AG04450 (cell line): ENCODE measurements around the gene FAM107A. TPM values are rescaled to one million over a fixed set of nuclear protein-coding genes. Genes with fewer than 3 reads are reported as not detected.

Experiments used
- CTCF ChIA-PET: fragments of 300-600, 350-600 bp; formaldehyde crosslinking; extraction: SDS; loops from one replicate; lab custom pipeline; 2022; ENCODE audit warnings: antibody characterized with exemption, inconsistent platforms; lab: Charles Lee
- POLR2A ChIA-PET: fragments of 350-600 bp; formaldehyde crosslinking; extraction: SDS; loops from one replicate; lab custom pipeline; 2021; ENCODE audit warnings: antibody characterized with exemption, inconsistent platforms; lab: Yijun Ruan, JAX
- DNase-seq: peaks from one replicate; pipeline ENCODE4 v3.0.0-alpha.2; 2011; ENCODE audit warnings: low read depth, low spot score
- H3K27ac ChIP-seq: one replicate; pipeline ENCODE4 v1.5.1; 2012; ENCODE audit warnings: low read depth, low read length, control low read depth
- H3K27me3 ChIP-seq: one replicate; pipeline ENCODE4 v1.6.0; 2012; ENCODE audit warnings: low read length; ENCODE audit not compliant: control insufficient read depth, insufficient read depth
- H3K4me3 ChIP-seq: 2 replicates; pipeline ENCODE4 v1.5.1; 2011; ENCODE audit warnings: mild to moderate bottlenecking, low read depth, low read length, control low read depth
- H3K9me3 ChIP-seq: 2 replicates; pipeline ENCODE4 v1.5.1; 2012; ENCODE audit warnings: low read length; ENCODE audit not compliant: control insufficient read depth, insufficient read depth
- polyA plus RNA-seq: library from polyadenylated mRNA; depleted of rRNA; stranded (reverse); fragments of >200 nt; gene quantifications from 2 replicates; pipeline ENCODE4 v1.2.3, GENCODE V29; 2011
- TF ChIP-seq, protein P1 (sequence below): IDR thresholded peaks from 2 replicates; pipeline ENCODE4 v1.5.1; 2011; ENCODE audit warnings: low read depth, low read length, control low read depth, inconsistent platforms

The FAM107A gene
- polyA plus RNA-seq, 1 experiment, result 0.02 TPM

DNA sequence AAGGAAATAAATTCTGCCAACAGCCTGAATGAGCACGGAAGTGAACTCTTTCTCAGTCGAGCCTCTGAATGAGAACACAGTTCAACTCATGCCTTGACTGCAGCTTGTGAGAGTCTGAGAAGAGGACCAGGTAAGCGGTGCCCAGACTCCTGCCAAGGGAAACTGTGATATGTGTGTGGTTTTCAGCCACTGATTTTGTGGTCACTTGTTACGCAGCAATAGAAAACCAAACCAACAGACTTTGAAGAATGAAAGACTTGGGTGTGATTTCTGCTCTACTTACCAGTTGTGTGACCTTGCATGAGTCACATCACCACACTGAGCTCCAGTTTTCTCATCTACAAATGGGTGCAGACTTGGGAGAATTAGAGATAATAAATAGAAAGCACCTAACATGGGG is 30.6 kb upstream of the FAM107A start:
- TF ChIP-seq, protein P1, sequence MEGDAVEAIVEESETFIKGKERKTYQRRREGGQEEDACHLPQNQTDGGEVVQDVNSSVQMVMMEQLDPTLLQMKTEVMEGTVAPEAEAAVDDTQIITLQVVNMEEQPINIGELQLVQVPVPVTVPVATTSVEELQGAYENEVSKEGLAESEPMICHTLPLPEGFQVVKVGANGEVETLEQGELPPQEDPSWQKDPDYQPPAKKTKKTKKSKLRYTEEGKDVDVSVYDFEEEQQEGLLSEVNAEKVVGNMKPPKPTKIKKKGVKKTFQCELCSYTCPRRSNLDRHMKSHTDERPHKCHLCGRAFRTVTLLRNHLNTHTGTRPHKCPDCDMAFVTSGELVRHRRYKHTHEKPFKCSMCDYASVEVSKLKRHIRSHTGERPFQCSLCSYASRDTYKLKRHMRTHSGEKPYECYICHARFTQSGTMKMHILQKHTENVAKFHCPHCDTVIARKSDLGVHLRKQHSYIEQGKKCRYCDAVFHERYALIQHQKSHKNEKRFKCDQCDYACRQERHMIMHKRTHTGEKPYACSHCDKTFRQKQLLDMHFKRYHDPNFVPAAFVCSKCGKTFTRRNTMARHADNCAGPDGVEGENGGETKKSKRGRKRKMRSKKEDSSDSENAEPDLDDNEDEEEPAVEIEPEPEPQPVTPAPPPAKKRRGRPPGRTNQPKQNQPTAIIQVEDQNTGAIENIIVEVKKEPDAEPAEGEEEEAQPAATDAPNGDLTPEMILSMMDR, result no peak
- ChIA-PET CTCF (interaction anchor here (0.6 to 2.8 kb wide), 2 partner anchors 8 to 39 kb away, joined by 3 to 11 read pairs; no protein-coding TSS in a partner anchor), POLR2A (no interaction called here)
- Histone ChIP-seq H3K9me3 (no peaks in the 10 kb centered on the region), H3K27me3 (peaks cover 32% of the 10 kb centered on the region), H3K27ac (no peak overlapping the region), H3K4me3 (no peak overlapping the region)
- DNase-seq, result no peak

DNA sequence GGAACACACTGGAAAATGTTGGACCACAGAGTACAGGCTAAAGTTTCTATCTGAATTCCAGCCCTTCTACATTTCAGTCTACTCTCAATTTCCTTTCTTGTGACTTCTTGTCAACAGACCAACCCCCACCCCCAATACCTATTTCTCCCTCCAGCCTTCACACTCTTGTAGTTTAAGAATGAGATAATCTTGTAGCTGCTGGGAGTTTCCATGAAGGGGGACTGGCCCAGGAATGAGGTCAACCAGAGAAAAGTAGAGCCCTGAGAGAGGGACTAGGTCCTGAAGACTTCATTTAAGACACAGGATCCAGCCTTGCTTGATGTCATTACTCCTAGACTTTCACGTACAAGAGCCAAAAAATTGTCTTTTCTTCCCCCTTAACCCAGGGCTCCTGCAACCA is 29.5 kb upstream of the FAM107A start:
- POLR2A ChIA-PET, result no interaction called here
- H3K27ac ChIP-seq, result no peak overlapping the region
- TF ChIP-seq, protein P1, result no peak
- peaks cover 37% of the 10 kb centered on the region for H3K27me3 ChIP-seq
- no peak for DNase-seq
- H3K4me3 ChIP-seq, result no peak overlapping the region
- H3K9me3 ChIP-seq, result no peaks in the 10 kb centered on the region
- CTCF ChIA-PET, result interaction anchor here (2.8 kb wide), 1 partner anchor 38 kb away, joined by 11 read pairs; no protein-coding TSS in a partner anchor

DNA sequence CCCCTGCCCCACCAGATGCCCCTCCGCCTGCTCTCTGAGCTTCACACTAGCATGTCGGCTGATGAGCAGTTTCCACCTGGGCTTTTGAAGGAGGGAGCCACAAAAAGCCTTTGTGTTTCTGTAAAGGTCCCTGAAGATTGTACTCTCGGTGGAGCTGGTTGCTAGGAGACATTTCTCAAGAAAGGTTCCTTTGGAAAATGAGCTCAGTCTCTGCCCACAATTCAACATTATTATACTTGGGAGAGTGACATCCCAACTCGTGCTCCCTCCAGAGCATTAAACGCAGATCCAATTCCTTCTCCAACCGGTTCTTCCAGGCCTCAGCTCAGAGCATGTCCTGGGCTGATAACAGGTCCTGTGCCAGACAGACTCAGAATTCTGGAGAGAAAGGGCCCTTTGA is 26.8 kb upstream of the FAM107A start:
- DNase-seq, result no peak
- TF ChIP-seq, protein P1, result no peak
- ChIA-PET CTCF (interaction anchor here (1.5 kb wide), 2 partner anchors 19 to 36 kb away, joined by 3 to 4 read pairs; no protein-coding TSS in a partner anchor), POLR2A (no interaction called here)
- Histone ChIP-seq H3K27ac (no peak overlapping the region), H3K27me3 (peaks cover 51% of the 10 kb centered on the region), H3K4me3 (no peak overlapping the region), H3K9me3 (no peaks in the 10 kb centered on the region)

DNA sequence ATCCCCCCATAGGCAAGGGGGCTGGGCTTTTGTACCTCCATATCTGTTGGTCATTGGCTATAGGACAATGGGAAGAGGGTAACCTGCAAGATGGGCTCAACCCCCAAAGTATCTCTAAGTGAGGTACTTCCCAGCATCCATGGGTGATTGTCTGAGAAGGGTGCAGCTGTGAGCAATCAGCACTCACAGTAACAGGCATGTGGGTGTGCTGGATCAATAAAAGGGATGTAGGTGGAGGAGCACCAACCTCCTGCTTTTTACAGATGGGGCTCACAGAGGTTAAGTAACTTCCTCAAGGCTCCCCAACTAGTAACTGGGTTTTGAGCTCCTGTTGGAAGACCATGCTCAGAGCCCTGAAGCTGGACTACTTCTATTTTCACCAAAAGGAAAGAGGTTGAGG is 26.4 kb upstream of the FAM107A start:
- TF ChIP-seq, protein P1, result no peak
- Histone ChIP-seq H3K27ac (no peak overlapping the region), H3K4me3 (no peak overlapping the region), H3K9me3 (no peaks in the 10 kb centered on the region), H3K27me3 (peaks cover 51% of the 10 kb centered on the region)
- ChIA-PET CTCF (interaction anchor here (1.5 kb wide), 2 partner anchors 18 to 36 kb away, joined by 3 to 4 read pairs; no protein-coding TSS in a partner anchor), POLR2A (no interaction called here)
- no peak for DNase-seq

DNA sequence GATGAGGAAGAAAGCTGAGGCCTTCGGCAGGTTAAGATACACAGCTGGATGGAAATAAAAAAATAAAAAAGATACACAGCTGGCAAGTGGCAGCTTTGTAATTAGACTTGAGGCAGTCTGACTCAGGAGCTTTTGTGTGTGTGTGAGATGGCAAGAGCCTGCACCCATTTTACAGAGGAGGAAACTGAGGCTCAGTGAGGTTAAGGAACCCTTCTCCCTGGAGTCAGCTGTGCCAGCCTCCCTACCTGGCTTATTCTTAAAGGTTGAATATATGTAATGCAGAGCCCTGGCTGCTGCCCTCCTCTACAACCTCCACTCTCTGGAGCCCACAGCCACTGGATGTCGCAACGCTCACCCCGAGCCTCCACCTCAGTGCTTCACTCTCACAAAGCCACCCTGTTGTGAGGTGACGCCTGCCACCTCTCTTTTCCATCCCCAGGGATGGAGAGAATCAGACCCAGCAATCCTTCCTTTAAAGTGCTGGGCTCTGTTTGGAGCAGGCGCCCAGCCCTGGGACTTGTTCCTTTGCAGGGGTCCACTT is 20.6 kb upstream of the FAM107A start:
- TF ChIP-seq, protein P1, result no peak
- DNase-seq, result no peak
- ChIA-PET CTCF (interaction anchor here (0.6 to 1.0 kb wide), 3 partner anchors 29 to 35 kb away, joined by 3 to 5 read pairs (median 3); no protein-coding TSS in a partner anchor), POLR2A (no interaction called here)
- no peak overlapping the region for H3K4me3 ChIP-seq
- H3K9me3 ChIP-seq, result no peaks in the 10 kb centered on the region
- H3K27ac ChIP-seq, result no peak overlapping the region
- H3K27me3 ChIP-seq, result peaks cover 34% of the 10 kb centered on the region
